HEK293T (cell line): Measurements from ENCODE around the gene PBX1.

Experiments
- CTCF ChIA-PET: fragments of 350-600 bp; formaldehyde crosslinking; extraction: SDS; loops from one replicate; lab custom pipeline; 2021; ENCODE audit warnings: antibody characterized with exemption, inconsistent platforms; lab: Yijun Ruan, JAX
- POLR2A ChIA-PET: fragments of 350-600 bp; formaldehyde crosslinking; extraction: SDS; loops from one replicate; lab custom pipeline; 2020; ENCODE audit warnings: antibody characterized with exemption, inconsistent platforms; lab: Yijun Ruan, JAX
- DNase-seq: peaks from one replicate; pipeline ENCODE4 v3.0.0; 2012; ENCODE audit warnings: mixed read lengths; ENCODE audit errors: extremely low spot score
- ARNT ChIP-seq: fragments of 450-650 bp; IDR thresholded peaks from 2 replicates; pipeline ENCODE4 v1.6.1; 2017; ENCODE audit warnings: mild to moderate bottlenecking
- BHLHE40 ChIP-seq: fragments of 450-650 bp; IDR thresholded peaks from 2 replicates; pipeline ENCODE4 v1.6.1; 2016; ENCODE audit warnings: mild to moderate bottlenecking, moderate library complexity, borderline replicate concordance
- CTBP1 ChIP-seq: fragments of 450-650 bp; IDR thresholded peaks from 2 replicates; pipeline ENCODE4 v1.6.1; 2016; ENCODE audit warnings: borderline replicate concordance
- ELF4 ChIP-seq: fragments of 450-650 bp; IDR thresholded peaks from 2 replicates; pipeline ENCODE4 v1.6.1; 2017; ENCODE audit warnings: antibody characterized with exemption
- FOXA1 ChIP-seq: fragments of 450-650 bp; IDR thresholded peaks from 2 replicates; pipeline ENCODE4 v1.6.1; 2016; ENCODE audit warnings: mild to moderate bottlenecking
- FOXK2 ChIP-seq: fragments of 450-650 bp; IDR thresholded peaks from 2 replicates; pipeline ENCODE4 v1.6.1; 2016; ENCODE audit warnings: mild to moderate bottlenecking
- FOXM1 ChIP-seq: fragments of 450-650 bp; IDR thresholded peaks from 2 replicates; pipeline ENCODE4 v1.6.1; 2017; ENCODE audit warnings: mild to moderate bottlenecking, borderline replicate concordance
- HDGF ChIP-seq: fragments of 450-650 bp; IDR thresholded peaks from 2 replicates; pipeline ENCODE4 v1.6.1; 2017; ENCODE audit warnings: antibody characterized with exemption, borderline replicate concordance
- L3MBTL2 ChIP-seq: fragments of 450-650 bp; conservative IDR thresholded peaks from 2 replicates; pipeline ENCODE4 v1.6.1; 2016; ENCODE audit warnings: mild to moderate bottlenecking
- LEF1 ChIP-seq: fragments of 450-650 bp; IDR thresholded peaks from 2 replicates; pipeline ENCODE4 v1.6.1; 2017; ENCODE audit warnings: mild to moderate bottlenecking, borderline replicate concordance
- NFRKB ChIP-seq: fragments of 450-650 bp; IDR thresholded peaks from 2 replicates; pipeline ENCODE4 v1.6.1; 2016; ENCODE audit warnings: mild to moderate bottlenecking, moderate library complexity
- PKNOX1 ChIP-seq: fragments of 450-650 bp; IDR thresholded peaks from 2 replicates; pipeline ENCODE4 v1.6.1; 2016
- SP1 ChIP-seq: fragments of 450-650 bp; IDR thresholded peaks from 2 replicates; pipeline ENCODE4 v1.6.1; 2017
- SUZ12 ChIP-seq: fragments of 450-650 bp; IDR thresholded peaks from 2 replicates; pipeline ENCODE4 v1.6.1; 2016; ENCODE audit warnings: mild to moderate bottlenecking
- TARDBP ChIP-seq: fragments of 450-650 bp; IDR thresholded peaks from 2 replicates; pipeline ENCODE4 v1.6.1; 2016
- ZNF384 ChIP-seq: fragments of 450-650 bp; IDR thresholded peaks from 2 replicates; pipeline ENCODE4 v1.6.1; 2016

The PBX1 gene

GRCh38 chr1:164557270-164557669 is 1.7 kb upstream of the PBX1 start:
- CTCF ChIA-PET, result no interaction called here
- TF ChIP-seq TARDBP (no peak), FOXM1 (no peak), HDGF (no peak), BHLHE40 (no peak), ARNT (no peak), ELF4 (no peak), L3MBTL2 (no peak), SP1 (no peak), FOXA1 (no peak), FOXK2 (no peak), LEF1 (no peak), NFRKB (no peak), SUZ12 (no peak)
- POLR2A ChIA-PET, result no interaction called here
- no peak for DNase-seq

GRCh38 chr1:164559342-164560051 is 513 bp downstream of the PBX1 start:
- no peak for TF ChIP-seq L3MBTL2
- TF ChIP-seq FOXK2, result no peak
- TF ChIP-seq BHLHE40, result no peak
- no peak for TF ChIP-seq NFRKB
- no peak for TF ChIP-seq LEF1
- TF ChIP-seq SUZ12, result no peak
- TF ChIP-seq PKNOX1, result no peak
- no peak for TF ChIP-seq HDGF
- no peak for TF ChIP-seq FOXA1
- TF ChIP-seq ZNF384, result no peak
- TF ChIP-seq ARNT, result no peak
- no peak for TF ChIP-seq SP1
- TF ChIP-seq CTBP1, result no peak
- no peak for TF ChIP-seq ELF4
- CTCF ChIA-PET, result interaction anchor here (0.9 to 1.3 kb wide), 3 partner anchors 21 to 47 kb away, joined by 3 to 4 read pairs (median 3); no protein-coding TSS in a partner anchor
- DNase-seq, result no peak
- POLR2A ChIA-PET, result interaction anchor here (0.6 to 1.2 kb wide), 10 partner anchors 10 to 229 kb away, joined by 3 to 12 read pairs (median 3); no protein-coding TSS in a partner anchor

GRCh38 chr1:164560121-164560541 is 1.1 kb downstream of the PBX1 start:
- no peak for DNase-seq
- POLR2A ChIA-PET, result interaction anchor here (1.3 to 1.8 kb wide), 2 partner anchors 28 to 52 kb away, joined by 5 to 6 read pairs; no protein-coding TSS in a partner anchor
- no peak for TF ChIP-seq SP1
- CTCF ChIA-PET, result no interaction called here

GRCh38 chr1:164560556-164560955 is 1.6 kb downstream of the PBX1 start:
- POLR2A ChIA-PET, result interaction anchor here (1.3 to 1.8 kb wide), 3 partner anchors 28 to 52 kb away, joined by 4 to 6 read pairs (median 5); no protein-coding TSS in a partner anchor
- CTCF ChIA-PET, result interaction anchor here (0.7 kb wide), 1 partner anchor 63 kb away, joined by 3 read pairs; no protein-coding TSS in a partner anchor
- DNase-seq, result no peak
- TF ChIP-seq PKNOX1 (no peak), FOXA1 (no peak), NFRKB (no peak), FOXM1 (no peak), ZNF384 (no peak), FOXK2 (no peak), CTBP1 (no peak), ARNT (no peak), SUZ12 (no peak), SP1 (no peak), LEF1 (no peak), TARDBP (no peak), L3MBTL2 (no peak), ELF4 (no peak), HDGF (no peak), BHLHE40 (no peak)

- ChIA-PET POLR2A (interaction anchor here (1.3 to 1.8 kb wide), 4 partner anchors 27 to 58 kb away, joined by 4 to 6 read pairs (median 4); no protein-coding TSS in a partner anchor), CTCF (interaction anchor here (0.7 kb wide), 1 partner anchor 63 kb away, joined by 3 read pairs; no protein-coding TSS in a partner anchor)
- no peak for TF ChIP-seq BHLHE40
- no peak for TF ChIP-seq ZNF384
- no peak for TF ChIP-seq SP1
- no peak for TF ChIP-seq LEF1
- TF ChIP-seq FOXM1, result no peak
- TF ChIP-seq FOXK2, result no peak
- TF ChIP-seq TARDBP, result no peak
- no peak for TF ChIP-seq PKNOX1
- no peak for TF ChIP-seq HDGF
- TF ChIP-seq SUZ12, result no peak
- no peak for TF ChIP-seq L3MBTL2
- no peak for TF ChIP-seq FOXA1
- no peak for TF ChIP-seq ARNT
- no peak for TF ChIP-seq CTBP1
- no peak for TF ChIP-seq ELF4
- no peak for TF ChIP-seq NFRKB
- DNase-seq, result no peak
Measured at GRCh38 chr1:164561007-164561406, 2.0 kb downstream of the PBX1 start.

GRCh38 chr1:164561472-164561871 is 2.5 kb downstream of the PBX1 start:
- TF ChIP-seq FOXA1, result no peak
- no peak for TF ChIP-seq PKNOX1
- TF ChIP-seq NFRKB, result no peak
- no peak for TF ChIP-seq L3MBTL2
- no peak for TF ChIP-seq SP1
- no peak for TF ChIP-seq HDGF
- no peak for TF ChIP-seq ZNF384
- no peak for TF ChIP-seq SUZ12
- no peak for TF ChIP-seq FOXM1
- no peak for TF ChIP-seq ELF4
- TF ChIP-seq FOXK2, result no peak
- POLR2A ChIA-PET, result interaction anchor here (0.8 to 1.8 kb wide), 5 partner anchors 27 to 89 kb away, joined by 3 to 6 read pairs (median 4); no protein-coding TSS in a partner anchor
- CTCF ChIA-PET, result no interaction called here
- DNase-seq, result no peak
